Mucosa of stomach (tissue), 1 donor: ENCODE measurements around the gene OTOG.
"Not testable (repeated sequence)": the region's sequence is repeated elsewhere in the genome, so short reads cannot be mapped to it uniquely, and the experiment has no call there.

ENCODE experiments used
- H3K27me3 ChIP-seq: one replicate; pipeline ENCODE4 v1.7.0; 2013; ENCODE audit warnings: mild to moderate bottlenecking, low read length; ENCODE audit not compliant: control insufficient read depth, insufficient read depth
- H3K36me3 ChIP-seq: one replicate; pipeline ENCODE4 v1.7.0; 2013; ENCODE audit warnings: low read length; ENCODE audit not compliant: control insufficient read depth, insufficient read depth
- H3K4me1 ChIP-seq: one replicate; pipeline ENCODE4 v1.7.0; 2013; ENCODE audit warnings: mild to moderate bottlenecking, low read length; ENCODE audit not compliant: control insufficient read depth, insufficient read depth
- H3K4me3 ChIP-seq: one replicate; pipeline ENCODE4 v1.7.0; 2013; ENCODE audit warnings: low read length
- H3K9ac ChIP-seq: one replicate; pipeline ENCODE4 v1.7.0; 2013; ENCODE audit warnings: mild to moderate bottlenecking, low read length, moderate library complexity
- H3K9me3 ChIP-seq: one replicate; pipeline ENCODE4 v1.7.0; 2013; ENCODE audit warnings: mild to moderate bottlenecking, low read length, moderate library complexity; ENCODE audit not compliant: control insufficient read depth
- donor health status: Pancreatic carcinoma.

The OTOG gene

GRCh38 chr11:17613983-17614382 lies 66.9 kb downstream of the OTOG start:
- Histone ChIP-seq H3K9me3 (no peaks in the 10 kb centered on the region), H3K27me3 (peaks cover 3% of the 10 kb centered on the region), H3K4me3 (no peak overlapping the region), H3K9ac (no peak overlapping the region), H3K36me3 (no peaks in the 10 kb centered on the region), H3K4me1 (no peaks in the 10 kb centered on the region)

- not testable (repeated sequence) for H3K9ac ChIP-seq, H3K9me3 ChIP-seq, H3K4me3 ChIP-seq
Measured at GRCh38 chr11:17622711-17623110, 75.7 kb downstream of the OTOG start.

GRCh38 chr11:17629113-17629512 lies 82.1 kb downstream of the OTOG start:
- Histone ChIP-seq H3K9ac (no peak overlapping the region), H3K4me1 (no peaks in the 10 kb centered on the region)

More at GRCh38 chr11:17622711-17623110, 75.7 kb downstream of the OTOG start:
- not testable (repeated sequence) for H3K27me3 ChIP-seq, H3K36me3 ChIP-seq, H3K4me1 ChIP-seq

DNA sequence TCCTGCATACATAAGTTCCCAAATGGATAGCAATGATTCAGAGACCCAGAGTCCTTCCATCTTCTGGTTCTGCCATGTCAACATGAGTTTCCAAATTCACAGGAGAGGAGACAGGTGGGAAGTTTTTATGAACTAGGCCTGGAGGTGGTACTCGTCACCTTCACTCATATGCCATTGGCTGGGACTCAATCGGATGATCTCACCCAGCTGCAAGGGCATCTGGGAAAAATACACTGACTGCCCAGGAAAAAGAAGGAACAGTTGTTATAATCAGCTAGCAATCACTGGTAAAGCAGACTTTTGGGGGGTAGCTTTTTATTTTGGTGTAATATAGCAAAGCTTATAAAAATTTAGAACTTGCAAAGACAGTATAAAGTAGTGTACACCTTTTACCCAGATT lies 83.9 kb downstream of the OTOG start:
- Histone ChIP-seq H3K4me1 (no peaks in the 10 kb centered on the region), H3K4me3 (no peak overlapping the region), H3K27me3 (no peaks in the 10 kb centered on the region), H3K36me3 (no peaks in the 10 kb centered on the region), H3K9me3 (no peaks in the 10 kb centered on the region), H3K9ac (no peak overlapping the region)

More at GRCh38 chr11:17629113-17629512, 82.1 kb downstream of the OTOG start:
- no peaks in the 10 kb centered on the region for H3K27me3 ChIP-seq
- H3K36me3 ChIP-seq = no peaks in the 10 kb centered on the region
- no peak overlapping the region for H3K4me3 ChIP-seq
- no peaks in the 10 kb centered on the region for H3K9me3 ChIP-seq

GRCh38 chr11:17631702-17632365 lies 84.8 kb downstream of the OTOG start:
- Histone ChIP-seq H3K27me3 (no peaks in the 10 kb centered on the region), H3K4me3 (no peak overlapping the region), H3K4me1 (no peaks in the 10 kb centered on the region), H3K36me3 (no peaks in the 10 kb centered on the region), H3K9ac (no peak overlapping the region), H3K9me3 (no peaks in the 10 kb centered on the region)

GRCh38 chr11:17633279-17633986 lies 86.4 kb downstream of the OTOG start:
- H3K36me3 ChIP-seq = no peaks in the 10 kb centered on the region
- no peak overlapping the region for H3K4me3 ChIP-seq
- no peaks in the 10 kb centered on the region for H3K4me1 ChIP-seq
- H3K9ac ChIP-seq = no peak overlapping the region
- no peaks in the 10 kb centered on the region for H3K9me3 ChIP-seq
- H3K27me3 ChIP-seq = no peaks in the 10 kb centered on the region

- H3K27me3 ChIP-seq = no peaks in the 10 kb centered on the region
- H3K9ac ChIP-seq = no peak overlapping the region
- no peaks in the 10 kb centered on the region for H3K36me3 ChIP-seq
- no peaks in the 10 kb centered on the region for H3K9me3 ChIP-seq
- no peak overlapping the region for H3K4me3 ChIP-seq
- no peaks in the 10 kb centered on the region for H3K4me1 ChIP-seq
Measured at GRCh38 chr11:17633987-17634775, 87.1 kb downstream of the OTOG start.

DNA sequence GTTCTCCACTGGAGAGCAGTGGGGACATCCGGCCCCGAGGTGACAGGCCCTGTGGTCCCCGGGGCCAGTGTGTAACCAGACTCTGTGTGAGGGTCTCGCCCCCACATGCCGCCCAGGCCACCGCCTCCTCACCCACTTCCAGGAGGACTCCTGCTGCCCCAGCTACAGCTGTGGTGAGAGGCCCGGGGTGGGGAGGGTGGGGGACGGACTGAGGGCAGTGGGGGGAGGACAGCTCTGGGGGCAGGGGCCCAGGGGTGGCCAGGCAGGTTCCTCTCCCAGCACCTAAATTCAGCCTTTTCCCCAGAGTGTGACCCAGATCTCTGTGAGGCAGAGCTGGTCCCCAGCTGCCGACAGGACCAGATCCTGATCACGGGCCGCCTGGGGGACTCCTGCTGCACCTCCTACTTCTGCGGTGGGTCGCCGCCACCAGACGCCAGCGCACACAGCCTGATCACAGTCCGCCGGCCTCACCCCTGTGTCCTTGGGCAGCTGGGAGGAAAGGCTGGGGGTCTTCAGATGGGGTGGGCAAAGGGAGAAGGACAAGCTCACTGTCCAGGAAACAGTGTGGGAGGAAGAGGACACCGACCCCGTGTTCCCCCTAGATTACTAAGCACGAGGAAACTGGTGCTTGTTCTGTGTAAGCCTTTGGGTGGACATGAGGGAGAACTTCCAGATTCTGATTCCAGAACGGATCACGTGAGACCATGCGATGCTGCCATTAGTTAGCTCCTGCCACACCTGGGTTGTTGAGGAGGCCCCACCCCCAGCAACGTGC lies 87.9 kb downstream of the OTOG start:
- Histone ChIP-seq H3K4me1 (no peaks in the 10 kb centered on the region), H3K36me3 (no peaks in the 10 kb centered on the region), H3K9ac (no peak overlapping the region), H3K9me3 (no peaks in the 10 kb centered on the region), H3K4me3 (no peak overlapping the region), H3K27me3 (no peaks in the 10 kb centered on the region)

DNA sequence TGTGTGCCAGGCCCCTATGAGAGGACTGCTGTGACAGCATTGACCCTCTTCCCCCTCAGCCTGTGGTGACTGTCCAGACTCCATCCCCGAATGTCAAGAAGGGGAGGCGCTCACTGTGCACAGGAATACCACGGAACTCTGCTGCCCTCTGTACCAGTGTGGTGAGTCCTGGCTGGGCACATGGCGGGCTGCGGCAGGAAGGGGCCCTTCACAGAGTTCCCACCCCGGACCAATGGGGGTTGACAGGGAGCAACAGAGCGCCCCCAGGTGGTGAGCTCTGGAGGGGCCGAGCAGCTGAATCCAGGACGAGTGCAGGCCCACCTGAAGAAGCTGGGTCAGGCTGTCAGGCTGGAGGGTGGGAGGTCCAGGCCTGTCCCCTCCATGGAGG lies 88.5 kb downstream of the OTOG start:
- Histone ChIP-seq H3K4me3 (no peak overlapping the region), H3K4me1 (no peaks in the 10 kb centered on the region), H3K27me3 (no peaks in the 10 kb centered on the region), H3K9me3 (no peaks in the 10 kb centered on the region), H3K9ac (no peak overlapping the region), H3K36me3 (no peaks in the 10 kb centered on the region)

GRCh38 chr11:17636721-17637120 lies 89.7 kb downstream of the OTOG start:
- H3K9me3 ChIP-seq = no peaks in the 10 kb centered on the region
- H3K36me3 ChIP-seq = no peaks in the 10 kb centered on the region
- no peaks in the 10 kb centered on the region for H3K4me1 ChIP-seq
- H3K4me3 ChIP-seq = no peak overlapping the region
- no peak overlapping the region for H3K9ac ChIP-seq
- no peaks in the 10 kb centered on the region for H3K27me3 ChIP-seq

GRCh38 chr11:17637901-17638300 lies 90.8 kb downstream of the OTOG start:
- Histone ChIP-seq H3K36me3 (no peaks in the 10 kb centered on the region), H3K27me3 (no peaks in the 10 kb centered on the region), H3K9ac (no peak overlapping the region), H3K4me1 (no peaks in the 10 kb centered on the region), H3K9me3 (no peaks in the 10 kb centered on the region), H3K4me3 (no peak overlapping the region)
